Astrocyte of the spinal cord (primary cell): ENCODE data around the gene DTNB.

Source experiments
- DNase-seq: peaks from one replicate; pipeline ENCODE4 v3.0.0; 2011; ENCODE audit warnings: low read depth, low spot score
- H3K4me3 ChIP-seq: 2 replicates; pipeline ENCODE4 v1.5.1; 2011; ENCODE audit warnings: low read depth, mild to moderate bottlenecking, low read length, moderate library complexity
- CTCF ChIP-seq: IDR thresholded peaks from 2 replicates; pipeline ENCODE4 v1.5.1; 2012; ENCODE audit warnings: low read depth, mild to moderate bottlenecking, low read length, inconsistent platforms
- in situ Hi-C: cut with HindIII; loops from 2 replicates; pipeline ENCODE4 v1.10.0; 2017; ENCODE audit warnings: low sequenced_read_pairs

Gene DTNB

GRCh38 chr2:25337276-25337675 lies 336.1 kb downstream of the DTNB start:
- in situ Hi-C loops, result no loop called here
- no peak for TF ChIP-seq CTCF
- no peak overlapping the region for H3K4me3 ChIP-seq
- DNase-seq, result no peak

GRCh38 chr2:25336383-25336841 lies 337.0 kb downstream of the DTNB start:
- no peak for TF ChIP-seq CTCF
- H3K4me3 ChIP-seq, result no peak overlapping the region
- in situ Hi-C loops, result no loop called here

GRCh38 chr2:25335971-25336370 lies 337.4 kb downstream of the DTNB start:
- no peak overlapping the region for H3K4me3 ChIP-seq
- TF ChIP-seq CTCF, result no peak
- in situ Hi-C loops, result no loop called here
- no peak for DNase-seq

More at GRCh38 chr2:25336383-25336841, 337.0 kb downstream of the DTNB start:
- DNase-seq, result no peak

- in situ Hi-C loops, result no loop called here
- no peak overlapping the region for H3K4me3 ChIP-seq
- no peak for DNase-seq
- no peak for TF ChIP-seq CTCF
Measured at GRCh38 chr2:25335204-25335603, 338.2 kb downstream of the DTNB start.

GRCh38 chr2:25334482-25334881 lies 338.9 kb downstream of the DTNB start:
- no peak overlapping the region for H3K4me3 ChIP-seq
- no peak for DNase-seq
- in situ Hi-C loops, result no loop called here
- TF ChIP-seq CTCF, result no peak

- no peak for TF ChIP-seq CTCF
- DNase-seq, result no peak
- in situ Hi-C loops, result no loop called here
- H3K4me3 ChIP-seq, result no peak overlapping the region
Measured at GRCh38 chr2:25333981-25334380, 339.4 kb downstream of the DTNB start.

GRCh38 chr2:25332571-25332970 lies 340.8 kb downstream of the DTNB start:
- in situ Hi-C loops, result no loop called here
- H3K4me3 ChIP-seq, result no peak overlapping the region
- TF ChIP-seq CTCF, result no peak

More at GRCh38 chr2:25332571-25332970, 340.8 kb downstream of the DTNB start:
- no peak for DNase-seq
